ENCODE measurements around the gene DEFB118.
"Not testable (repeated sequence)": the region's sequence is repeated elsewhere in the genome, so short reads cannot be mapped to it uniquely, and the experiment has no call there.

DEFB118 gene, protein sequence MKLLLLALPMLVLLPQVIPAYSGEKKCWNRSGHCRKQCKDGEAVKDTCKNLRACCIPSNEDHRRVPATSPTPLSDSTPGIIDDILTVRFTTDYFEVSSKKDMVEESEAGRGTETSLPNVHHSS

GRCh38 chr20:31368301-31368700 is at the start of gene DEFB118:
TSS of gene DEFB118 (plus strand) at chr20:31368601. CDS start at chr20:31368651, 50 bp downstream.
- DNase-seq (ENCODE audit: low spot score): no peak

- DNase-seq (ENCODE audit: low spot score): no peak
Observed at GRCh38 chr20:31322504-31322903, 45.9 kb upstream of the DEFB118 start.

GRCh38 chr20:31330893-31331292 is 37.5 kb upstream of the DEFB118 start:
- no peak for DNase-seq (ENCODE audit: low spot score)

DNA sequence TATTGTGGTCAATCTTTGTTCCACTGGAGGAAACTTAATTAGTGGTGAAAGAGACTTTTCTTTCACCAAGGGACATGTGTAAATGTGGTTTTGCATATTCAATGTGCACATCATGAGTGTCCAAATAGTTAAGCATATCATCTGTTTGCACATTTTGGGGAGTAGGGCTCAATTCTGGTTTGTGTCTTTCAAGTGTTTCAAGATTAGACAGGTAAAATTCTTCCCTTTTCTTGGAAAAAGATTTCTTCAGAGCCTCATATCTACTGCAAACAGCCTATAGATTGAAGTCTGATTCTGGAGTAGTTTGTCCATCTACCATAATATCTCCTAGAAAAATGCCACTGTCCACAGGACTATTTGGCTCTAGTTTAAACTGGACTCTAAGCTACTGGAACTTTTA is 26.9 kb upstream of the DEFB118 start:
- DNase-seq (ENCODE audit: low spot score): no peak

- no peak for DNase-seq (ENCODE audit: low spot score)
Observed at GRCh38 chr20:31355981-31356380, 12.4 kb upstream of the DEFB118 start.

GRCh38 chr20:31363295-31363694 is 5.1 kb upstream of the DEFB118 start:
- no peak for DNase-seq (ENCODE audit: low spot score)

- not testable (repeated sequence) for DNase-seq (ENCODE audit: low spot score)
Observed at GRCh38 chr20:31364272-31364671, 4.1 kb upstream of the DEFB118 start.

DNA sequence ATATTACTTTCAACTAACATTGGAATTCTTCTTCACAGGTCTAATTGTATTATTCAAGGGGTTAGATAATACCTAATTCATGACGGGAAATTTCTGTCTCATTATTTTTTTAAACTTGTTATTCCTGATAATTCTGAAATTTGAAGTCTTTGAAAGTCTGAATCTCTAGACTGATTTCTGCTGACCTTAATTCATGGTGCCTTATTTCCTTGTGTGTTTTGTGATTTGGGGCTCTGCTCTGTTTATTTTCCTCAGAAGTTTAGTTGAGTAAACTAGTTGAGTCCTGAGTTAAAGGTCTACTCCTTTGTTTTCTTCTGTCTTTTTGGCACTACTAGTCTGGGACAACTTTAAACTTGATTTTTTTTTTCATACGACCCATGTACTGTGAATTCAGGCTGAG is 5.9 kb downstream of the DEFB118 start:
- no peak for DNase-seq (ENCODE audit: low spot score)

DNA sequence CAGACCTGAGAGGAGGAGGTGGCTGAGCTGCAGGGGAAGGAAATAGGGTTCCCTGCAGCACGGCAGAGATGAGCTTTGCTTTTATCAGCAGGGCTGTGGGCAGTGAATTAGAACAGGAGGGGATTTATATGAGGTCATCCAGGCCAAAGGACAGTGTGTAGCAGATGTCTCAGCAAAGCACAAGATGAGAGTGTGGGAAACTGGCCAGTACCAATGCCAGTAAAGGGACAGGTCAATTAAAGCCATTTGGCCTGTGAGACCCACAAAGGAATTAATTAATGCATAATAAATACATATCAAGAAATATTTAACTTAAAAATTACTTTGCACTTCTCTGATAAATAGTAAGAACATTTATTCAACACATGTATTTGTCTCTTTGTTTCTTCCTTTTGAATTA is 22.1 kb downstream of the DEFB118 start, which contains the start of gene DEFB119:
Gene DEFB119 (minus strand): TSS at position 101 of the 400 bp plus-strand sequence. CDS start 107 bp downstream, outside the sequence.
- DNase-seq (ENCODE audit: low spot score): no peak

DNA sequence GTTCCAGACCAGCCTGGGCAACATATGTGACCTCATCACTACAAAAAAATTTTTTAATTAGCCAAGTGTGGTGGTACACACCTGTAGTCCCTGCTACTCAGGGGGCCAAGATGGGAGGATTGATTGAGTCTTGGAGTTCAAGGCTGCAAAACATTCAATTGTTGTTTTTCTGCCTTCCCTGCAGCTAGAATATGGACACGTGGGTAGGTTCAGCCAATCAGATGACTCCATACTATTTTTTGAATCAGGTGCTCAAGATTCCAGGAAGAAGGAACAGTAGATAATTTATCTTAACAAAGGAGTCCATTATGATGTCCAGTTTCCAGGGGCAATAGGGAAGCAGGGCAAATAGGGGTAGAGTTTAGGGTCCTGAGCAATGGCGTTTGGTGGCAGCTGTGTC is 24.4 kb downstream of the DEFB118 start:
- DNase-seq (ENCODE audit: low spot score): no peak

GRCh38 chr20:31394900-31395299 is 26.5 kb downstream of the DEFB118 start:
- DNase-seq (ENCODE audit: low spot score): no peak

- no peak for DNase-seq (ENCODE audit: low spot score)
Observed at GRCh38 chr20:31403886-31404285, 35.5 kb downstream of the DEFB118 start.

DNA sequence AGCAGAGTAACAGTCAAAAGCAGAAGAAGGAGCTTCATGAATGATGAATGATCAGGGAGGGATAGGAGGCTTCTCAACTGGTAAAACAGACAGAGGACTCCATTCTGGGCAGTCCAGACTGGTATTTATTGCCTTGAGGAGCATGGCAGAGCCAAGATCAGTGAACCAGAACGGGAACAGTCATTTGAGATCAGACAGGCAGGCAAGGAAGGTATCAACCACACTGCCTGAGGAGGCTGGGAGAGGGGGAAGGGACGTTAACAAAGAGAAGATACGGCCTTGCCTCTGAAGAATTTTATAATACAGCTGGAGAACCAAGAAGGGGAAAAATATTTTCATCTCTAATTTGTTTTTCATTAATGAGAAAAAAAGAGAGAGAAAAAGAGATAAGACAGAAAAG is 37.7 kb downstream of the DEFB118 start, which contains the start of gene DEFB121:
Gene DEFB121 (minus strand): TSS at position 101 of the 400 bp plus-strand sequence. CDS start 63 bp downstream, at position 38.
- no peak for DNase-seq (ENCODE audit: low spot score)

DNA sequence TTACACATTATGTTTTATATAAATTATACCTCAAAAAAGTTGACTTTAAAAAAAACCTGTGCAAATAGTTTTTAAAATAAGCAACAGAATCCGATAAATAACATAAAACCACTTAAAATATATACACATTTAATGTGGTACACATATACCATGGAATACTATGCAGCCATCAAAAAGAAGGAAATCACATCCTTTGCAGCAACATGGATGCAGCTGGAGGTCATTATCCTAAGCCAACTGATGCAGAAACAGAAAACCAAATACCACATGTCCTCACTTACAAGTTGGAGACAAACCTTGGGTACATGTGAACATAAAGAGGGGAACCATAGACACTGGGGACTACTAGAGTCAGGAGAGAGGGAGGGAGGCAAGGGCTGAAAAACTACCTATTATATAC is 41.6 kb downstream of the DEFB118 start:
- DNase-seq (ENCODE audit: low spot score): no peak

DNA sequence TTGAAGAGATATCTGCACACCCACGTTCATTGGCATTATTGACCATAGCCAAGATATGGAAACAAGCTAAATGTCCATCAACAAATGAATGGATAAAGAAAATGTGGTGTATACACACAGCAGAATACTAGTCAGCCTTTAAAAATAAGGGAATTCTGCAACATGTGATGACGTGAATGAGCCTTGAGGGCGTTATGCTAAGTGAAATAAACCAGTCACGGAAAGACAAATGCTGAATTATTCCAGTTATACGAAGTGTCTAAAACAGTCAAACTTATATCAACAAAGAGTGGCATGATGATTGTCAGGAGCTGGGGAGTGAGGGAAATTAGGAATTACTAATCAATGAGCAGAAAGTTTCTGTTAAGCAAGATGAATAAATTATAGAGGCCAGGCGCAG is 46.0 kb downstream of the DEFB118 start:
- no peak for DNase-seq (ENCODE audit: low spot score)

DNA sequence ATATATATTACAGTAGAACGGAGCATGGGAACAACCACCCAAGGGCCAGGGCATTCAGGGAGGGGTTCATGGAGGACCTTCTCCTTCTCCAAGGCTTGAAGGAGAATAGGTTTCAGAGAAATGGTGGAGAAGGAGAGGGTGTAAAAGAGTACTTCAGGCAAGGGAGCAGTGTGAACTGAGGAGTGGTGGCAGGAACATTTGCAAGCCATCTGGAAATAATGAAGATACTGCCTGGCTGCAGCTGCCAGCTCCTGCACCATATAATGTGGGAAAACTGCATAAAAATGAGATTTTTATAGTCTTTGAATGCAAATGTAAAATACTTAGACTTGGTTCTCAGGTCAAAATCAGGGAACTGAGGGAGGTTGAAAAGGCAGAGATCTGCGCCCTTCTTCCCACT is 47.3 kb downstream of the DEFB118 start:
- DNase-seq (ENCODE audit: low spot score): no peak

DNA sequence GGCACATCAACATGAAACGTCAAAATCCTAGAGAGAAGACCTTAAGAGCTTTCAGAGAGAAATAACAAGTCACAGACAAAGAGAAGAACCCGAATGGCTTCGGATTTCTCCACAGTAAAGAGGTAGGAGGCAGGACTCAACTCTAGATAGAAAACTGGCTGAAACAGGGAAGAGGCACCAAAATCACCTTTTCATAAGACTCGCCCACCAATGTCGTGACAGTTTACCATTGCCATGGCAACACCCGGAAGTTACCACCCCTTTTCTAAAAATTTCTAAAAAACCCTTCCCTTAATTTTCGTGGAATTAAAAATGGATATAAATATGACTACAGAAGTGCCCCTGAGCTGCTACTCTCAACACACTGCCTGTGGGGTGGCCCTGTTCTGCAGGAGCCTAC is 49.9 kb downstream of the DEFB118 start:
- no peak for DNase-seq (ENCODE audit: low spot score)

Data from CD4-positive, alpha-beta T cell treated with Interleukin-6 at 100 ng/mL for 8 hours (primary cell).